ENCODE measurements around the gene PRPS1.
"Not testable (repeated sequence)": the region's sequence is repeated elsewhere in the genome, so short reads cannot be mapped to it uniquely, and the experiment has no call there.

The PRPS1 gene

GRCh38 chrX:107627838-107628661, at the start of gene PRPS1:
PRPS1 (plus strand) TSS chrX:107628510; CDS start chrX:107628629, 119 bp downstream.
- peak; percentile 94 to 95 for DNase-seq
- TF ChIP-seq POLR2A (IDR thresholded peaks at IDR 0.05; ENCODE audit: low read length) = peak; percentile 83
- no peak for TF ChIP-seq GATA1 (IDR thresholded peaks at IDR 0.05; ENCODE audit: low read depth, low read length)

- DNase-seq = no peak
- no peak for TF ChIP-seq GATA1 (IDR thresholded peaks at IDR 0.05; ENCODE audit: low read depth, low read length)
- TF ChIP-seq POLR2A (IDR thresholded peaks at IDR 0.05; ENCODE audit: low read length) = no peak
Measured at GRCh38 chrX:107579956-107580355, 48.4 kb upstream of the PRPS1 start.

GRCh38 chrX:107581923-107582322, 46.4 kb upstream of the PRPS1 start:
- TF ChIP-seq GATA1 (IDR thresholded peaks at IDR 0.05; ENCODE audit: low read depth, low read length) (no peak), POLR2A (IDR thresholded peaks at IDR 0.05; ENCODE audit: low read length) (no peak)
- no peak for DNase-seq

GRCh38 chrX:107589243-107589642, 39.1 kb upstream of the PRPS1 start:
- TF ChIP-seq GATA1 (IDR thresholded peaks at IDR 0.05; ENCODE audit: low read depth, low read length) = no peak
- TF ChIP-seq POLR2A (IDR thresholded peaks at IDR 0.05; ENCODE audit: low read length) = no peak
- DNase-seq = no peak

GRCh38 chrX:107596651-107597050, 31.7 kb upstream of the PRPS1 start:
- DNase-seq = no peak
- TF ChIP-seq GATA1 (IDR thresholded peaks at IDR 0.05; ENCODE audit: low read depth, low read length) = no peak
- TF ChIP-seq POLR2A (IDR thresholded peaks at IDR 0.05; ENCODE audit: low read length) = no peak

- no peak for DNase-seq
- TF ChIP-seq GATA1 (IDR thresholded peaks at IDR 0.05; ENCODE audit: low read depth, low read length) (no peak), POLR2A (IDR thresholded peaks at IDR 0.05; ENCODE audit: low read length) (no peak)
Measured at GRCh38 chrX:107597264-107597663, 31.0 kb upstream of the PRPS1 start.

GRCh38 chrX:107597791-107598190, 30.5 kb upstream of the PRPS1 start:
- DNase-seq = no peak
- TF ChIP-seq POLR2A (IDR thresholded peaks at IDR 0.05; ENCODE audit: low read length) = no peak

- TF ChIP-seq GATA1 (IDR thresholded peaks at IDR 0.05; ENCODE audit: low read depth, low read length) (no peak), POLR2A (IDR thresholded peaks at IDR 0.05; ENCODE audit: low read length) (no peak)
- no peak for DNase-seq
Measured at GRCh38 chrX:107599450-107599861, 28.9 kb upstream of the PRPS1 start.

GRCh38 chrX:107600366-107600765, 27.9 kb upstream of the PRPS1 start:
- no peak for TF ChIP-seq GATA1 (IDR thresholded peaks at IDR 0.05; ENCODE audit: low read depth, low read length)
- TF ChIP-seq POLR2A (IDR thresholded peaks at IDR 0.05; ENCODE audit: low read length) = no peak
- no peak for DNase-seq

- TF ChIP-seq POLR2A (IDR thresholded peaks at IDR 0.05; ENCODE audit: low read length) = no peak
- TF ChIP-seq GATA1 (IDR thresholded peaks at IDR 0.05; ENCODE audit: low read depth, low read length) = no peak
- DNase-seq = no peak
Measured at GRCh38 chrX:107601326-107601725, 27.0 kb upstream of the PRPS1 start.

- no peak for DNase-seq
Measured at GRCh38 chrX:107601759-107602158, 26.6 kb upstream of the PRPS1 start.

GRCh38 chrX:107602694-107603239, 25.5 kb upstream of the PRPS1 start:
- no peak for DNase-seq
- TF ChIP-seq GATA1 (IDR thresholded peaks at IDR 0.05; ENCODE audit: low read depth, low read length) (no peak), POLR2A (IDR thresholded peaks at IDR 0.05; ENCODE audit: low read length) (no peak)

More at GRCh38 chrX:107601759-107602158, 26.6 kb upstream of the PRPS1 start:
- TF ChIP-seq GATA1 (IDR thresholded peaks at IDR 0.05; ENCODE audit: low read depth, low read length) (no peak), POLR2A (IDR thresholded peaks at IDR 0.05; ENCODE audit: low read length) (no peak)

- no peak for DNase-seq
- TF ChIP-seq POLR2A (IDR thresholded peaks at IDR 0.05; ENCODE audit: low read length) (no peak), GATA1 (IDR thresholded peaks at IDR 0.05; ENCODE audit: low read depth, low read length) (no peak)
Measured at GRCh38 chrX:107603429-107604159, 24.7 kb upstream of the PRPS1 start.

GRCh38 chrX:107609061-107609460, 19.2 kb upstream of the PRPS1 start:
- not testable (repeated sequence) for DNase-seq

Measured in erythroblast (primary cell).